ENCODE data around the gene CBX3.

DNA sequence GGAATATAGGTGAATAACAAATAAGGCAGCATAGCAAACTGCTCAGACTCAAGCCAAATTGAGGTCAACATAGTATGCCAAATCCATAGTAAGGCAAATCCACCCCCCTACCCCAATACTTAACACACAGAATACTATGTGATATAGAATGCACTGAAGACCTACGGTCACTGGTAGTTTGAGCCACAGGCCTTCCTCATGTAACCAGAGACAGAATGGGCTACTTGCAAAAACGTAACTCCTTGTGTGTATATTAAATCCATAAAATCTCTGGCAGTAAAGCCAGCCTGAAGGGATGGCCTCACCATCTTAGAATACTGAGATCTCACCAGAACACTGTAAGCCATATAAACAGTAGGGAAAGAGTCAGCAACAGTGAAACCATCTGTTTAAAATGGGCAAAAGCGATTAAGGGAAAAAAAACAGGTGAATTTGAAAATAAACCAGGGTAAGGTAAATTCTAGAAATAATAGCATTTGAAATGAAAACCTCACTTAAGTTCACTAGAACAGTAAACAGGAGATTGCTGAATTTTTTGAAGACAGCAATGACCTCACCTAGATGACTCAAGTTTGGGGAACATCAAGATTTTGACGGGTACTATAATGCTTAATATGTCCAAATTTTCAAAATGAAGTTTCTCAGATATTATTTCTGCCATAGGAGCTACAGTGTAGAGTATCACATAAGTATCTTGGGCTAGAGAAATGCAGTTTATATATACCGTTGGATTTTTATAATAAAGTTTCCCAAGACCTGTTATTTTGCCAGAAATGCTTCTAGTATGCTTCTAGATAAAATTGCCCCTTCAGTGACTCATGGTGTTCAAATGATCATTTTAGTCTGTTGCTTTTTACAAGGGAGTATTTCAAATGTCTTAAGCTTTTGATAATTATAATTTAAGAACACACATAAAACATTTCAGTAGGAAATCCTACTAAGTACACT is 14.9 kb upstream of the CBX3 start:
- TF ChIP-seq, protein P1, sequence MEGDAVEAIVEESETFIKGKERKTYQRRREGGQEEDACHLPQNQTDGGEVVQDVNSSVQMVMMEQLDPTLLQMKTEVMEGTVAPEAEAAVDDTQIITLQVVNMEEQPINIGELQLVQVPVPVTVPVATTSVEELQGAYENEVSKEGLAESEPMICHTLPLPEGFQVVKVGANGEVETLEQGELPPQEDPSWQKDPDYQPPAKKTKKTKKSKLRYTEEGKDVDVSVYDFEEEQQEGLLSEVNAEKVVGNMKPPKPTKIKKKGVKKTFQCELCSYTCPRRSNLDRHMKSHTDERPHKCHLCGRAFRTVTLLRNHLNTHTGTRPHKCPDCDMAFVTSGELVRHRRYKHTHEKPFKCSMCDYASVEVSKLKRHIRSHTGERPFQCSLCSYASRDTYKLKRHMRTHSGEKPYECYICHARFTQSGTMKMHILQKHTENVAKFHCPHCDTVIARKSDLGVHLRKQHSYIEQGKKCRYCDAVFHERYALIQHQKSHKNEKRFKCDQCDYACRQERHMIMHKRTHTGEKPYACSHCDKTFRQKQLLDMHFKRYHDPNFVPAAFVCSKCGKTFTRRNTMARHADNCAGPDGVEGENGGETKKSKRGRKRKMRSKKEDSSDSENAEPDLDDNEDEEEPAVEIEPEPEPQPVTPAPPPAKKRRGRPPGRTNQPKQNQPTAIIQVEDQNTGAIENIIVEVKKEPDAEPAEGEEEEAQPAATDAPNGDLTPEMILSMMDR (IDR thresholded peaks at IDR 0.05; ENCODE audit: borderline replicate concordance, extremely low read depth, low read length, poor library complexity, severe bottlenecking) = no peak
- TF ChIP-seq EZH2 (IDR thresholded peaks at IDR 0.05; ENCODE audit: borderline replicate concordance, low read depth, low read length, severe bottlenecking) = no peak

Data from DND-41 (cell line).